NCI-H146 (cell line): ENCODE data around the gene CASTOR2.
"Not testable (repeated sequence)": the region's sequence is repeated elsewhere in the genome, so short reads cannot be mapped to it uniquely, and the experiment has no call there.

Experiments used
- DNase-seq: peaks from one replicate; lab custom pipeline; 2025; lab: John Stamatoyannopoulos, UW

CASTOR2 gene

DNA sequence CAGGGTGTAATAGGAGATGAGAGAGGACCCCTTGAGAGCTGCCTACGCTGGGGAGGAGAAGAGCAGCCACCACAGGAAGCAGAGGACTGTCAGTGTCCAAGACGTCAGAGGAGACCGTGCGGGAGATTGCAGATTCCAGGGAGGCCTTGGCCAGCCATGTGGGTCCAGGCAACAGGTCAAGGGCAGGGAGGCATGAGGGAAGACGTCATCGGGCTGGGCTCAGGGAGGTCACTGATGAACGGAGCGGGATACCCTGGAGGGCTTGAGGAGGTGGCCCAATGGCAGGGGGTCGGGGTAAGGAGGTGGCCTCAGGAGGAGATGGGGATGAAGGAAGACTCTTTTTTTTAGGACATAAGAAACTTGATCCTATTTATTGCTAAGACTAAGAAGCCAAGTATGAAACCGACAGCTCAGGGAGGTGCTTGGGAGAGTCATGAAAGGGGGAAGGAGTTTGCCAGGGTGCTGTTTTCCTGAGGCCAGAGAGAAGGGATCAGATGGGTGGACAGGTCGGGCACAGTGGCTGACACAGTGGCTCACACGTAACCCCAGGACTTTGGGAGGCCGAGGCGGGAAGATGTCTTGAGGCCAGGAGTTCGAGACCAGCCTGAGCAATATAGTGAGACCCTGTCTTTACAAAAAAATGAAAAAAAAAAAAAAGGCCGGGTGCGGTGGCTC, 30.5 kb downstream of the CASTOR2 start:
- DNase-seq = not testable (repeated sequence)

DNA sequence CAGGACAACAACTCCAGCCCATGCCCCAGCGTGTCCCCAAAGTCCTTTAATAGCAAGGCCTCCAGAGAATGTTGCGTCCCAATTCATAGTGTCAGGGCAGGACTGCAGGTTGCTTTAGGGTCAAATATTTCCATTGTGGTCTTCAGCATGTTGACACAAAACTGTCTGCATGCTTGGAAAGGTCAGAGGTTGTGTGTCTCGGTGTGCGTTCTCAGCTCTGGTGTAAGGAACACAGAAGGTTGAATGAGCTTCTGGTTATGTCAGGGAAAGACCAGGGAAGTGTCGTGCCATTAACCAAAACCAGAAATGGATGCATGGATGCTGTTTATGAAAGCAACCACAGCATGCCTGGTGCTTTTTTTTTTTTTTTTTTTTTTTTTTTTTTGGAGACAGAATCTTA, 31.9 kb downstream of the CASTOR2 start:
- DNase-seq = not testable (repeated sequence)

DNA sequence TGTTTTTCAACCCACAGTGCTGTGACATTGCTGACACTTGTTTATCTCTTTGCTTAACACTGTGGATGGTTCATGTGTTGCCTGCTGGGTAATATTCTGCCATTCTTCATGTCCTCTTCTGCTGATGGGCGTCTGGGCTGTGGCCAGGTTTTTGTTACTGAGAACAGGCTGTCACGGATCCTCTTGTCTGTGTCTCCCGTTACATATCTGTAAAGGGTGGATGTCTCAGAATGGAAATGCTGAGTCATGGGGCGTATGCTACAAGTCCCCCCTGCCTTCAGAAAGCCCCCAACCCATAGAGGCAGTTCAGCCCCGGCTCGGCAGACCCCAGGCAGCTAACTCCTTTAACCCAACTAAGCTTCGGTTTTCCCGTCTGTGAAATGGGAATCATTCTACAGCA, 33.3 kb downstream of the CASTOR2 start:
- DNase-seq = not testable (repeated sequence)

DNA sequence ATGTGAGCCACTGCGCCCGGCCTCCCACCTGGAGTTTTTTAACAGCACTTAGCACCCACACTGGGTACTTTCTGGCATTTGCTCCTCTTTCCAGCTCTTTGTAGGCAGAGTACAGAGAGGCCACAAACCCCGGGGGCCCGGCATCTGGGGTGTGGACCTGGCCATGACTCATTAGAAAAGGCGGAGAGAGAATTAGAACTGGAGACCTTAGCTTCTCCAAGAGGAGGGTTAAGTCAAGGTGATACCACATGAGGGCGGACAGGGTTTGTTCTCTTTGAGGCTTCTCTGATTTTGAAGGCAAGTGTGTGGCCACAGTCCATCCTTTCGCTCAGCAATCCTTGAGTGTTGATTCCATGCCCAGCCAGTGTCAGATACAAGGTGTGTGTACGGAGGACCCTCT, 36.9 kb downstream of the CASTOR2 start:
- DNase-seq = not testable (repeated sequence)

DNA sequence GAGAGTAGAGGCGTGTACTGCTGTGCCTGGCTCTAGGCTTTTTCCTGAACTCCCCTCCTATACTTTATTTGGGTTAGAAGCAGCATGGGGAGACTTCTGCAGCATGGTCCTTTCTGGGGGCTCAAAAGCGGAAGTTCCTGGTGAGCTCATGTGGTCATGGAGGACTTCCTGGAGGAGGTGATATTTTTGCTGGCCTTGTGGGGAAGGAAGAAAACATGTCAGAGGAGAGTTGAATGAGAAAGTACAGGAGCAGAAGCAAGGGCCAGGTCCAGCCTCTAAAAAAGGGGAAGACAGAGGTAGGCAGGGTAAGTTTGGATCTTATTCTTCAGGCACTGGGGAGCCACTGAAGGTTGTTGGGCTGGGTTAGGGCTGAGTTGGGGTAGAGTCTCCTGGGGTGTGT, 45.5 kb downstream of the CASTOR2 start:
- DNase-seq = no peak

DNA sequence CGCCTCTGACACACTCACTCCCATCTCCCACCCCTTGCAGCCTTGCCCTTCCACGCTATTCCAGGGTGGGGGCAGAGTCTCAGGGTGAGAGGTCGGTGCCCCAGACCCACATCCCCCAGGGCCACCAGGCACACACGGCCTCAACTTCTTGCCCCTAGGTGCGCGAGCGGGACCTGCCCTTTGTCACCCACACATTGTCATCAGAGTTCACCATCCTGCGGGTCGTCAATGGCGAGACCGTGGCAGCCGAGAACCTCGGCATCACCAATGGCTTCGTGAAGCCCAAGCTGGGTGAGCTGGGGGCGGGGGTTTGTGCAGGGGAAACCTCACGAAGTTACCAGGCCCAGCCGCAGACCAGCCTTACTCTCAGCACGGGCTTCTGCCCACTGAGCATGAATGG, 53.3 kb downstream of the CASTOR2 start:
- no peak for DNase-seq

DNA sequence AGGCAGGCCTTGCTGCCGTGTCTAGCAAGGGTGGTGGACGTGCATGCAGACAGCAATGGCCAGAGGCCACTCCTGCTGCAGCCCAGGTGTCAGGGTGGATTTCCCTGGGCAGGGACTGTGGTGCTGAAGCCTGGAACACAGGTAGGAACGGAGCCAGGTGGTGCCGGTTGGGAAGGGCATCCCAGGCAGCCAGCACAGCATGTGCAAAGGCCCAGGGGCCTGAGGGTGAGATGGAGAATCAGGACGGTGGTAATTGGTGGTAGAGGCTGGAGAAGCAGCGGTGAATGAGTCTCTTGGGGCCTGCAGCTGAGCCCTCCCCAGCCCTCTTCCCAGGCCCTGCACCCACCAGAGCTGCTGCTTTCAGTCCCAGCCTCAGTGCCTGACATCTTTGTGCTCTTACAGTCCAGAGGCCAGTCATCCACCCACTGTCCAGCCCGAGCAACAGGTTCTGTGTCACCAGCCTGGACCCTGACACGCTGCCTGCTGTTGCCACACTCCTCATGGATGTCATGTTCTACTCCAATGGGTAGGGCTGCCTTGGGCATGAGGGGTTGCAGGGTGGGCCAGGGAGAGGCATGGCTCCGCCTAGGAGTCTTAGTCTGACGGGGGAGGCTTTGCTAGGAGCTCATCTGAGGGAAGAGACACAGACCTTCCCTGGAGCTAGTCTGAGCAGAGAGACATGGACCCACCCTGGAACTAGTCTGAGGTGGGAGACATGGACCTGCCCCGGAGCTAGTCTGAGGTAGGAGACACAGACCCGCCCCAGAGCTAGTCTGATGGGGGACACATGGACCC, 54.3 kb downstream of the CASTOR2 start:
- DNase-seq = no peak

DNA sequence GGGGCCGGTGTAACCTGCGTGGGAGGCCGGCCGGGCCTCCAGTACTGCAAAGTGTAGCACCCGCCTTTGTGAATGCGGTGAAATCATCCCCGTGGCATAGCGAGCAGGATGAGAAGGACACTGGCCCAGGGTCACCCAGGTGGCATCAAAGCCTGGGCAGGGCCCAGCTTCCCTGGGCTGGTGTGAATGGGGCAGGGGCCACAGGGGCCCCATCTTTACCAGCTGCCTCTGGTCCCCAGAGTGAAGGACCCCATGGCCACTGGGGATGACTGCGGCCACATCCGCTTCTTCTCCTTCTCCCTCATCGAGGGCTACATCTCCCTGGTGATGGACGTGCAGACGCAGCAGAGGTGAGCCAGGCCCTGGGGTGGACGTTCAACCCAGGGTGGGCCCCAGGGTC, 55.3 kb downstream of the CASTOR2 start:
- DNase-seq = no peak

DNA sequence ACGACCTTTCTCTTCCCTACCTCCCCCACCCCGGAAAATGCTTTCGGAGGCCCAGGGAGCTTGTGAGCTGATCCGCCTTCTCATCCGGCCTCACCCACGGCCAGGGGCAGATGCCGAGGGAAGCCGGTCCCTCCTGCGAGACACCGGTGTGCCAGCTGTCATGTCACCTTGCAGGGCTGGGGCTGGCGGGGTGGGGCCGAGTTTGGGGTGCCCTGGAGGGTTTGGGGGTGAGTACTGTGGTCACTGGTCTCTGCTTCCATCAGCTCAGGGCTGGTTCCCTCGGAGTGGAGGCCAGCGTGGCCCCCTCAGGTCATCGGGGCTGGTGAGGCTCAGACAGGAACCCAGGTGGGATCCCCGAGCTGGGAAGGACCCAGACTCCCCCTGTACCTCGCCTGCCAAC, 60.4 kb downstream of the CASTOR2 start:
- DNase-seq = no peak

DNA sequence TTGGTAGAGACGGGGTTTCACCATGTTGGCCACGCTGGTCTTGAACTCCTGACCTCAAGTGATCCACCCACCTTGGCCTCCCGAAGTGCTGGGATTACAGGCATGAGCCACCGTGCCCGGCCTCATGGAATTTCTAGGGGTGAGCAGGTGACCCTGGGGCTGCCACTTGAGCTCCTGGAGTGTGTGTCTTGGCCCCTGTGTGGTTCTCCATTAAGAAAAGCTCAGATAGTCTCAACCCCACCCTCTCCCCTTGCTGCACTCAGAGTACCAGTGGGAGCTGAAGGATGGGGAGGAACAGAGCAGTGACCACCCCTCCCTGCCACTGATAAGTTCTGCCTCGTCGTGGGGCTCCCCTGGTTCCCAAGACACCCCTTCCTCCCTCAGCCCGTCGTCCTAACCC, 63.8 kb downstream of the CASTOR2 start:
- DNase-seq = no peak

DNA sequence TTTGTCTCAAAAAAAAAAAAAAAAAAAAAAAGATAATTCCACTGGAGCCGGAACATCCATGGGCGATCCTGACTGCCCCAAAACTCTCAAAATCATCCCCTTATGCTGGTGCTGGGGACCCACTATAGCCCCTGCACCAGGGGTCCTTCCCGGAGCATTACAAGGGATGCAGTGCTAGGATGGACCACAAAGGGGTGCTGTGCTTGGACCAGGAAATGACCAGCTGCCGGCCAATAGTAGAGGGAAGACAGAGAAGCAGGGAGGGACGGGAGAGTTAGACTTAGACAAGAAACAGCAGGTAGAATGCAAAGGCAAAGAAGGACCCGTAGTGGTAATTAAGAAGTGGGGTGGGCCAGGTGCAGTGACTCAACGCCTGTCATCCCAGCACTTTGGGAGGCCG, 68.6 kb downstream of the CASTOR2 start:
- DNase-seq = no peak

DNA sequence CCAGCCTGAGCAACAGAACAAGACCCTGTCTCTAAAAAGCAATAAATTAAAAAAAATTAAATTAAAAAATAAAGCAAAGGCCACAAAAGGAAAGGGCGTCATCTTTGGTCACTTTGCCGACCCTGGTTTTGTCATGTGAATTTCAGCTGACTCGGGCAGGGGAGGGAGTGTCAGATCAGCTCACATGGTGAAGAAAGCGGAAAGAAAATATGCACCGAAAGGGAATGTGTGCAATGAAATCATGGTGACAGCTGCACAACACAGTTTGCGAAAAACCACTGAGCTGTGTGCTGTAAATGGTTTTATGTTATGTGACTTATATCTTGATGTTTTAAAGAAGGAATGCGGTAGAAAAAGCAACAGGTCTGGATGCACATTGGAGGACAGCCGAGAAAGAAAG, 69.3 kb downstream of the CASTOR2 start:
- DNase-seq = no peak

DNA sequence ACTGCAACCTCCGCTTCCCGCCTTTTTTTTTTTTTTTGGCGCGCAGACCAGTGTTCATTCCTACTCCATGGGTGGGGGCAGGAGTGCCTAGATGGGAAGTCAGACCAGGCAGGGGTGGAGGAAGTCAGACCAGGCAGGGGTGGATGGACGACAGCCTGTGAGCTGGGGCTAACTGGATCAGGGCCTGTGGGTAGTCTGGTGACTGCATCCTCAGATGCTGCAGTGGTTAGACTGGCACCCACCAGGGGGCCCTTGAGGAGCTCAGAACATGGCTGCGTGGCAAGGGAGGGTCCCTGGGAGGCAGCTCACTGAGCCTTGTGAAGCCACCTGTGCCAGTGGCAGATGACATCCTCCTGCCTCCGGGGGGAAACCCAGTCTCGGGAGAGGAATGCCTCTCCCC, 74.0 kb downstream of the CASTOR2 start:
- DNase-seq = no peak

DNA sequence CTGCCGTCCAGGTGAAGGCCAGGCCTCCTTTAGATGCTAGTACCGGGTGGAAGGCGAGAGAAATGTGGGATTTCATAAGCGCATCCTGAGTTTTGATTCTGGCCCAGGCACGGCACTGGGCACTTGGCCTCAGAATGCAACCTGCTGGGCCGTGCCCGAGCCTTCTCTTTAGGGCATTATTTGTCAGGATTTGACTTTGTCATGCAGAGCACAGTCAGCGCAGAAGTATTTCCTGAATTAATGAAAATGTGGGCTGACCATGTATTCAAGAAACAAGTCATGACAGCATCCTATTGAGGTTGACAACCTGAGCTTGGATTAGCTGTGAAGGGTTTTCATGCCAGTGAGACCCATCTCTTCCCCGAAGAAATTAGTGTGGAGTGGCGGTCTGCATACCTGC, 74.7 kb downstream of the CASTOR2 start:
- DNase-seq = no peak

DNA sequence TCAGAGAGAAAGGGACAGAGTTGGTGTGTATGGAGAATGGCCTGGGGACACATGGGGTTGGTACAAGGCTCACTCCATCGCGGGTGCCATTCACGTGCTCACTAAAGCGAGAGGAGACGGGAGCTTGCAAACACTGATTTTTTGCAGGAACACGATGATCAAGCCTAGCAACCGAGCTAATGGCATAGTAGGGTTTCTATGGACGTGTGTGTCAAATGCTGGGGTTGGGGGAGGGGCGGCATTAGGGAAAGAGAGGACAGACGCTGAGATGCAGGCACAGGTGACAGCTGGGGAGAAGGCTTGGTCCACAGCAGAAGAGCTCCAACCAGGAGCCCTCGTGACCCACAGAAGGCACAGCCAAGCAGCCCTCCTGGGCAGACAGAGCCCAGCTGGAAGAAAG, 75.2 kb downstream of the CASTOR2 start:
- no peak for DNase-seq

DNA sequence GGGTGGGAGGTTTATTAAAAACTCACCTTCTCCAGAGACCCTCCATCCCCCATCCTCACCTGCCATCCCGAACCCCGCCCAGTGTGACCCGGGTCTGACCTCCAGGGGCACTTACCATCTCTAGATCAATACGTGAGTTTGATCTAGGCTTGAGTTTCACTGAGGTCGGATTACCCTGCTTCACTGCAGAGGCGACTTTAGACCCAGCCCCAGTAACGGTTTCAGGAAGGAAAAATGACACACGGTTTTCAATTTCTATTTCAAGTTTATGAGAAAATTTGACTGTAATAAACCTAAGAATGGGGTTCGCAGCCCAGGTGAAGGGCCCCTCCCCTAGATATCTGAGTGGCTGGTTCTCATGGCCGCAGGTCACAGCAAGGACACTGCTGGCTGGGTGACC, 76.0 kb downstream of the CASTOR2 start:
- DNase-seq = no peak

DNA sequence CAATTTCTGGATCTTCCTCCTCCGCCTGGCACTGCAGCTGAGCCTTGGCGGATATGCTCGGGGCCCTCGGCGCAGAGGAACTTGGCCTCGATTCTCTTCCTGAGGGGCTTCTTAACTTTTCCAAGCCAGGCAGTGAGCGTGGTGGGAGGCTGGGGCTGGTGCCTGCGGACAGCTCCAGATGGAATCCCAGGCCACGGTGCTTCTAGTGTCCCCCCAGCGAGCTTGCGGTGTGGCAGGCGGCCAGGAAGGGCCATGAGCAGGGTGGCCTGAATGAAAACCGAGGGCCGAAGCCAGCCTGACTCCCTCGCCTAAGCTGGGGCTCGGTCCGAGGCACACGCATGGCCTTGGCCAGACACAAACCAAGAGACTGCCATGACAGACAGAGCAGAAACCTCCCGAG, 77.8 kb downstream of the CASTOR2 start:
- no peak for DNase-seq

DNA sequence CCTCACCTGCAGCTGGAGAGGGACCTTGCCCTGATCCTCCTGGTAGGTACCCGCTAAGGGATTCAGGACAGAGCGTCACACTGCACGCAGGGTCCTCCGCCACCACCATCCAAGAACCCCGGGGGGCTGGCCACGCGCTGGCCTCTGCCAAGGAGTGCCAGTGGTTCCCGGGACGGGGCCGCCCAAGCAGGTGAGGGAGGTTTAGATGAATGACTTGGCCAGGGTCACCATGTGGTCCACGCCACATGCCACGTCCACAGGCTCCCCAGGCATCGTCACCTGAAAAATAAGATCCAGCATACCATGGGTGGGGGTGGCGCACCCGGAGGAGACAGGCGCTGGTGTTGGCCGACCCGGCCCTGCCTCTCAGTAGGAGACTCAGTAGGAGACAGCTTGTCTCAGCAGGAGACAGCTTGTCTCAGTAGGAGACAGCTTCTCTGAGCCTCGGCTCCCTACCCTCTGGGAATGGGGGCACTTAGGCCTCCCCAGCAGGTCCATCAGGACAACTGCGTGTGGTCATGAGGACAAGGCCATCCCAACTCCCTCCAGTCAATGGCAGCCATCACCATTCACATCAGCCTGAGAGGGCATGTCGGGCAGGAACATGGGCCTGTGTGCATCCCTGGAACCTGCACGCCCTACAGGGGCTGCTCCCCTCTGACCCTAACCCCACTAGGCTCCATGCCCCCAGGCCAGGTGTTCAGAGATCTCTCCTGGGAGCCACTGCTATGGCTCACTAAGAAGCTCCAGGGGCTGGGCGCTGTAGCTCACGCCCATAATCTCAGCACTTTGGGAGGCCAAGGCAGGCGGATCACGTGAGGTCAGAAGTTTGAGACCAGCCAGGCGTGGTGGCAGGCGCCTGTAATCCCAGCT, 78.6 kb downstream of the CASTOR2 start:
- DNase-seq = no peak

DNA sequence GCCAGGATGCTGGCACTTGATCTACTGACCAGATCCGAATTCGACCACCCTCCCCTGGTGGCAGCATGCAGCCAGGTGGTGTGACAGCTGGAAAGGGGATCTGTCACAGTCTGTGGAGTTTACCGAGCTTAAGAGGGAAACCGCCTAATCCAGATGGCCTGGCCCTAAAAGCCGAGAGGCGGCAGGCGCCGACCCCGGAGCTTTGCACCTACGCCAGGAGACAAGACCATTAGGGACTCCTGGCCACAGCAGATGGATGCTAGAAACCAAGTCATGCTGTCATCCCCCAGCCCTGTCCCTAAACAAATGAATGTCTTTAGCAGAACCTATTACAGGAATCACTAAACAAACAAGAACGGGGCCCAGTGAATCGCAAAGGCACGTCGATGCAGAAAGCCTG, 81.4 kb downstream of the CASTOR2 start:
- no peak for DNase-seq

DNA sequence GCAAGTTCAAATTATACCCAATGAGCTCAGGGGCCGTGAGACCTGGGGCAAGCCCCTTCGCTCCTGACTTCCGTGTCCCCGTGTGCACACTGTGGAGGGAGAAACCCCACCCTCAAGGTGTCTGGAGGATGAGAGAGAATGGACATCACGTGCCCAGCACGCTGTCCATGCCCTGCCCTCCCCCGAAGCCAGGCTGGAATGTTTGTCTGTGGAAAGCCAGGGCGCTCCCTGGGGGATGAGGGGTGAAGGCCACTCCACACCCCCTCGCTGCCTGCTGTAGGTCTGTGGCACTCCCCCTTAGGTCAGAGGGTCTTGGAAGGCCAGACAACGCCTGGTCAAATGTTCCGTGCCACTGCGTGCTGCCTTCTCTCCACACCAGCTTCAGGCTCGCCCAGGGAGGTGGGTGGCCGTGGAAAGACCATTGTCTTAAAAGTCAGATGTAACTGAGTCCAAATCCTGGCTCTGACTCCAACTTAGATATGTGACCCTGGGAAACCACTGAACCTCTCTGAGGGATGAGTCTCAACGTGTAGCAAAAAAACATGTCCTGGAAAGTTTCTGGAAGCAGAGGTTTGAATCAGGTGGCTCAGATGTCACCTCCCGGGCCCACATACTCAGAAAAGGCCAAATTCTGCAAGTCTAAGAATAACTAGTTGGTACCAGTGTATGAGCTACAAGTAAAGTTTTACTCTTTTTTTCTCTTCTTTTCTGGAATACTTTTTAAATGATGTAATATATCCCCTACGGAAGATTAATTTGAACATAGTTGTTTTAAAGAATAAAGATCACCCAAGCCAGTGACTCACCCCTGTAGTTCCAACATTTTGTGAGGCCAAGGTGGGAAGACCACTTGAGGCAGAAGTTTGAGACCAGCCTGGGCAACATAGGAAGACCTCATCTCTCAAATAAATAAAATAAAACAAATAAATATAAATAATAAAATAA, 84.2 kb downstream of the CASTOR2 start:
- DNase-seq = no peak

DNA sequence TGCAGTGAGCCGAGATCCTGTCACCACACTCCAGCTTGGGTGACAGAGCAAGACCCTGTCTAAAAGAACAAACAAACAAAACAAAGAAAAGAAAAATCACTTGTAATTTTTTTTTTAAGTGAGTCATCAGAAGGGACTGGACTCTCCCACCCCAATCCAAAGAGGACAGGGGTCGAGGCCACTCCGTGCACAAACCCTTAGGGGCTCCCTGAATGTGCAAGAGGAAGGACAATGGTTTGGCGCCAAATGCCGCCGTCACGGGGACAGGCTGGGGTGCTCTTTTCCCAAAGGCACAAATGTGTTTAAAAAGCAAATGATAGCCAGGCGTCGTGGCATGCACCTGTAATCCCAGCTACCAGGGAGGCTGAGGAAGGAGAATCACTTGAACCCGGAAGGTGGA, 85.3 kb downstream of the CASTOR2 start:
- DNase-seq = no peak

DNA sequence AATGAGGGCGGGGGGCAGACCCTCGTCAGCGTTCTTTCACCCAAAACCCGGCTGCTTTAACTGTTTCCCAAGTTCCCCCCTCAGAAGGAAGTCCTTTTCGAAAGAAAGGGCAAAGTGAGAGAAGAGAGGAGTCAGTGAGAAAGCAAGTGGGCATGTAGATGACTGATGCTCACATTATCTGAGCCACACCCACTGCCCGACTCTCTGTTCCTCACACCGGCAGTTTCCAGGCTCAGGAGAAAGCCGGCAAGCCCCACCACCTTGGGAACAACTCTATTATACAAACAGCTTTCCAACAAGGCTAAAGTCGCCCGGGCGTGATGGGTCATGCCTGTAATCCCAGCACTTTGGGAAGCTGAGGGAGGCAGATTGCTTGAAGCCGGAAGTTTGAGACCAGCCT, 86.0 kb downstream of the CASTOR2 start:
- no peak for DNase-seq
